Gastroesophageal sphincter (tissue), 4 donors: Measurements from ENCODE around the gene MAP3K10. TPM values are rescaled to one million over a fixed set of nuclear protein-coding genes. Genes with fewer than 3 reads are reported as not detected.
"Not testable (repeated sequence)": the region's sequence is repeated elsewhere in the genome, so short reads cannot be mapped to it uniquely, and the experiment has no call there.

Source experiments
- ATAC-seq: fragments of 150-250 bp; one replicate; pipeline ENCODE4 v1.9.1; 2016; ENCODE audit warnings: mild to moderate bottlenecking, moderate library complexity
- H3K27ac ChIP-seq, 4 donors: fragments of 200-600 bp; sonication (generic) in 3 of 4; 1 replicate in 3 of 4; 2 replicates in 1 of 4; pipeline ENCODE4 v1.5.1; 2016 to 2019
- H3K27me3 ChIP-seq: fragments of 200-600 bp; sonication (generic); one replicate; pipeline ENCODE4 v1.5.1; 2019
- H3K36me3 ChIP-seq, 2 donors: fragments of 200-600 bp; sonication (generic); one replicate each; pipeline ENCODE4 v1.5.1; 2019; ENCODE audit warnings: control low read depth in 1 of 2
- H3K4me1 ChIP-seq, 3 donors: fragments of 200-600 bp; sonication (generic); 1 replicate in 2 of 3; 2 replicates in 1 of 3; pipeline ENCODE4 v1.5.1; 2016 to 2019; ENCODE audit warnings: control low read depth in 2 of 3
- H3K4me3 ChIP-seq, 2 donors: fragments of 200-600 bp; sonication (generic); one replicate each; pipeline ENCODE4 v1.5.1; 2019; ENCODE audit warnings: mild to moderate bottlenecking in 1 of 2, moderate library complexity in 1 of 2
- H3K9me3 ChIP-seq, 3 donors: fragments of 200-600 bp; sonication (generic); one replicate each; pipeline ENCODE4 v1.5.1; 2017 to 2019; ENCODE audit warnings: control low read depth in 2 of 3
- CTCF ChIP-seq, 4 experiments: fragments of 200-600 bp in 2 of 4; fragments of 450-650 bp in 2 of 4; sonication (generic) in 1 of 4; IDR thresholded peaks; one replicate each; pipeline ENCODE4 v1.5.1; 2017 to 2019; ENCODE audit warnings: antibody characterized with exemption in 4 of 4, mild to moderate bottlenecking in 2 of 4, moderate library complexity in 2 of 4
- EP300 ChIP-seq: sonication (generic); formaldehyde crosslinking; IDR thresholded peaks from one replicate; pipeline ENCODE4 v1.6.1; 2017; ENCODE audit warnings: antibody characterized with exemption, mild to moderate bottlenecking
- POLR2A ChIP-seq, 2 donors: fragments of 450-650 bp; IDR thresholded peaks; one replicate each; pipeline ENCODE4 v1.6.1; 2017; ENCODE audit warnings: antibody characterized with exemption in 2 of 2, mild to moderate bottlenecking in 2 of 2, moderate library complexity in 1 of 2
- POLR2AphosphoS5 ChIP-seq: sonication (generic); formaldehyde crosslinking; IDR thresholded peaks from one replicate; pipeline ENCODE4 v1.6.1; 2017; ENCODE audit warnings: antibody characterized with exemption
- WGBS, 2 donors: methylation state at CpG; one replicate each; pipeline ENCODE4 v1.1.5; 2018; ENCODE audit warnings: low coverage in 1 of 2; 5-methylcytosine and 5-hydroxymethylcytosine counted together
- total RNA-seq, 4 donors: library from RNA; depleted of rRNA; stranded (reverse); fragments of >200 nt; gene quantifications; one replicate each; pipeline ENCODE4 v1.1.0, GENCODE V29; 2016

Gene MAP3K10
- total RNA-seq, 4 donors from 2014 or later, result 9.8 to 21.3 (median 16.4) TPM

- TF ChIP-seq POLR2A (IDR thresholded peaks at IDR 0.05) (no peak), POLR2AphosphoS5 (no peak), CTCF (IDR thresholded peaks at IDR 0.05) (no peak), EP300 (no peak)
- Histone ChIP-seq H3K9me3 (no peaks in the 10 kb centered on the region), H3K4me1 (no peaks in the 10 kb centered on the region)
Observed at GRCh38 chr19:40144947-40145748, 46.1 kb upstream of the MAP3K10 start.

GRCh38 chr19:40145749-40146029 is 45.5 kb upstream of the MAP3K10 start:
- H3K4me1 ChIP-seq, H3K9me3 ChIP-seq, H3K36me3 ChIP-seq, H3K4me3 ChIP-seq, ATAC-seq, H3K27ac ChIP-seq: not testable (repeated sequence)
- H3K27me3 ChIP-seq, result peaks cover 30% of the 10 kb centered on the region
- WGBS, 2 donors, result 65 to 80% methylated on average over 2 to 4 of the region's 6 CpGs

More at GRCh38 chr19:40144947-40145748, 46.1 kb upstream of the MAP3K10 start:
- H3K27ac ChIP-seq, result no peak overlapping the region
- H3K27me3 ChIP-seq, result peaks cover 35% of the 10 kb centered on the region
- no peak overlapping the region for H3K4me3 ChIP-seq
- no peak for ATAC-seq
- WGBS, 2 donors, result 79 to 86% methylated on average over 3 to 4 of the region's 5 CpGs
- no peaks in the 10 kb centered on the region for H3K36me3 ChIP-seq

GRCh38 chr19:40147338-40147692 is 43.9 kb upstream of the MAP3K10 start:
- Histone ChIP-seq H3K4me1 (no peaks in the 10 kb centered on the region), H3K36me3 (no peaks in the 10 kb centered on the region), H3K9me3 (no peaks in the 10 kb centered on the region), H3K4me3 (no peak overlapping the region), H3K27me3 (peaks cover 29% of the 10 kb centered on the region), H3K27ac (no peak overlapping the region)
- WGBS, 2 donors, result 62% methylated on average over 2 of the region's 2 CpGs; no CpG with 5 or more reads in 1 of the 2 donors
- ATAC-seq, result no peak
- no peak for TF ChIP-seq POLR2A (IDR thresholded peaks at IDR 0.05)
- no peak for TF ChIP-seq CTCF (IDR thresholded peaks at IDR 0.05)
- TF ChIP-seq EP300, result no peak
- TF ChIP-seq POLR2AphosphoS5, result no peak

GRCh38 chr19:40147693-40148347 is 43.4 kb upstream of the MAP3K10 start:
- Histone ChIP-seq H3K27ac (no peak overlapping the region), H3K36me3 (no peaks in the 10 kb centered on the region), H3K4me1 (no peaks in the 10 kb centered on the region), H3K4me3 (no peak overlapping the region), H3K27me3 (peaks cover 26% of the 10 kb centered on the region), H3K9me3 (no peaks in the 10 kb centered on the region)
- ATAC-seq, result peak; percentile 46
- TF ChIP-seq CTCF (IDR thresholded peaks at IDR 0.05), result no peak
- TF ChIP-seq POLR2A (IDR thresholded peaks at IDR 0.05), result no peak
- no peak for TF ChIP-seq POLR2AphosphoS5
- no peak for TF ChIP-seq EP300
- 5 to 68% methylated on average over 4 to 8 of the region's 21 CpGs for WGBS, 2 donors

GRCh38 chr19:40149501-40149900 is 41.7 kb upstream of the MAP3K10 start:
- no peak overlapping the region for H3K27ac ChIP-seq
- no peak for ATAC-seq
- 76 to 87% methylated on average over 3 of the region's 3 CpGs for whole genome bisulfite sequencing, 2 donors

More at GRCh38 chr19:40149501-40149900, 41.7 kb upstream of the MAP3K10 start:
- TF ChIP-seq POLR2AphosphoS5, result no peak
- TF ChIP-seq EP300, result no peak
- no peak for TF ChIP-seq CTCF (IDR thresholded peaks at IDR 0.05)
- Histone ChIP-seq H3K36me3 (no peaks in the 10 kb centered on the region), H3K4me1 (no peaks in the 10 kb centered on the region), H3K27me3 (peaks cover 25% of the 10 kb centered on the region), H3K4me3 (no peak overlapping the region), H3K9me3 (no peaks in the 10 kb centered on the region)
